Measurements from ENCODE around the gene ATP1A4. TPM values are rescaled to one million over a fixed set of nuclear protein-coding genes. Genes with fewer than 3 reads are reported as not detected.

The ATP1A4 gene
- total RNA-seq, 1 experiment from 2014 or later, result not detected

DNA sequence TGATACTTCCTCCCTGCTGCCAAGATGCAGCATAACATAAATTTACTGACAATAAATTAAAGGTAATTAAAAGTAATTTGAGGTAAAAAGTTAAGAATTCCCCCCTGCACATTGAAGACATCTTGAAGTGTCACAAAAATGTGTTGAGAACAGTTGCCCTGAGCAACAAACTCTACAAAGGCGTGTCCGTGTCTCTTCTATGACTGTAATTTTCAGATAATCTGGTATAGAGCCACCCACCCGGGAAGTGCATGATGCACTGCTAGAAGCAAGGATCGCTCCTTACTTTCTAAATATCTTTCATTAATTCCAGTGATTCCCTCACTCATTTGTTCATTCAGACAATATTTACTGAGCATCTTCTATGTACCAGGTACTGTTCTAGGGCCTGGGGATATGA lies 27.9 kb downstream of the ATP1A4 start:
- no TSS peak for BruUV-seq (replicated peaks)
- Histone ChIP-seq H3K4me1 (ENCODE audit: insufficient read depth, low read length, poor library complexity, severe bottlenecking) (no peaks in the 10 kb centered on the region), H3K27me3 (replicated peaks; ENCODE audit: insufficient read depth, low read depth, low read length, poor library complexity) (no peaks in the 10 kb centered on the region), H3K4me3 (ENCODE audit: low read depth, low read length, poor library complexity, severe bottlenecking) (no peak overlapping the region), H3K36me3 (ENCODE audit: insufficient read depth, low read length, poor library complexity, severe bottlenecking) (no peaks in the 10 kb centered on the region), H3K27ac (ENCODE audit: low read depth, low read length, poor library complexity, severe bottlenecking) (no peak overlapping the region), H3K9me3 (ENCODE audit: low read depth, low read length, poor library complexity, severe bottlenecking) (no peaks in the 10 kb centered on the region)
- CTCF ChIA-PET, result no interaction called here
- POLR2A ChIA-PET (ENCODE audit: low non-redundant PET), result no interaction called here
- no peak for DNase-seq (ENCODE audit: low spot score)
- TF ChIP-seq, protein P1, sequence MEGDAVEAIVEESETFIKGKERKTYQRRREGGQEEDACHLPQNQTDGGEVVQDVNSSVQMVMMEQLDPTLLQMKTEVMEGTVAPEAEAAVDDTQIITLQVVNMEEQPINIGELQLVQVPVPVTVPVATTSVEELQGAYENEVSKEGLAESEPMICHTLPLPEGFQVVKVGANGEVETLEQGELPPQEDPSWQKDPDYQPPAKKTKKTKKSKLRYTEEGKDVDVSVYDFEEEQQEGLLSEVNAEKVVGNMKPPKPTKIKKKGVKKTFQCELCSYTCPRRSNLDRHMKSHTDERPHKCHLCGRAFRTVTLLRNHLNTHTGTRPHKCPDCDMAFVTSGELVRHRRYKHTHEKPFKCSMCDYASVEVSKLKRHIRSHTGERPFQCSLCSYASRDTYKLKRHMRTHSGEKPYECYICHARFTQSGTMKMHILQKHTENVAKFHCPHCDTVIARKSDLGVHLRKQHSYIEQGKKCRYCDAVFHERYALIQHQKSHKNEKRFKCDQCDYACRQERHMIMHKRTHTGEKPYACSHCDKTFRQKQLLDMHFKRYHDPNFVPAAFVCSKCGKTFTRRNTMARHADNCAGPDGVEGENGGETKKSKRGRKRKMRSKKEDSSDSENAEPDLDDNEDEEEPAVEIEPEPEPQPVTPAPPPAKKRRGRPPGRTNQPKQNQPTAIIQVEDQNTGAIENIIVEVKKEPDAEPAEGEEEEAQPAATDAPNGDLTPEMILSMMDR (conservative IDR thresholded peaks at IDR 0.05; ENCODE audit: low read depth, low read length), result no peak
- no peak for TF ChIP-seq EZH2 (IDR thresholded peaks at IDR 0.05; ENCODE audit: borderline replicate concordance, low read depth, low read length, poor library complexity, severe bottlenecking)
- intact Hi-C loops (cut with micrococcal nuclease; ENCODE audit: unreplicated experiment), result no loop called here

DNA sequence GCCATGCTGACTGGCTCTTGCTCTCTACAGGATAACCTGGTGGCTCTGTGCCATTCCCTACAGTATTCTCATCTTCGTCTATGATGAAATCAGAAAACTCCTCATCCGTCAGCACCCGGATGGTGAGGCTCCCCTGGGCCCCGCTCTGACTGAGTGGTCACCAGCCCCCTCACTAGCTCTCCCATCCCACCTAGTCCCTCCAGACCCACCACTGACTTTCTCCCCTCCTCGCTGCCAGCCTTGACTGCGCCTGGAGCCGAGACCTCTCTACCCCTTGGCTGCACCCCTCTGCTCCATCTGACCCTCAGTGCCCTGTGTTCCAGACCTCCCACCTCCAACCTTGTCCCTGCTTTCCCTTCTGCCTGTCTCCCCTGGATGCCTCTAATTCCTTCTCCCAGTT lies 34.8 kb downstream of the ATP1A4 start:
- Histone ChIP-seq H3K27me3 (replicated peaks; ENCODE audit: insufficient read depth, low read depth, low read length, poor library complexity) (no peaks in the 10 kb centered on the region), H3K27ac (ENCODE audit: low read depth, low read length, poor library complexity, severe bottlenecking) (no peak overlapping the region), H3K4me1 (ENCODE audit: insufficient read depth, low read length, poor library complexity, severe bottlenecking) (no peaks in the 10 kb centered on the region), H3K36me3 (ENCODE audit: insufficient read depth, low read length, poor library complexity, severe bottlenecking) (no peaks in the 10 kb centered on the region), H3K9me3 (ENCODE audit: low read depth, low read length, poor library complexity, severe bottlenecking) (no peaks in the 10 kb centered on the region), H3K4me3 (ENCODE audit: low read depth, low read length, poor library complexity, severe bottlenecking) (no peak overlapping the region)
- no peak for TF ChIP-seq EZH2 (IDR thresholded peaks at IDR 0.05; ENCODE audit: borderline replicate concordance, low read depth, low read length, poor library complexity, severe bottlenecking)
- TF ChIP-seq, protein P1 (conservative IDR thresholded peaks at IDR 0.05; ENCODE audit: low read depth, low read length), result no peak
- no TSS peak for BruUV-seq (replicated peaks)
- CTCF ChIA-PET, result no interaction called here
- intact Hi-C loops (cut with micrococcal nuclease; ENCODE audit: unreplicated experiment), result no loop called here
- no peak for DNase-seq (ENCODE audit: low spot score)
- POLR2A ChIA-PET (ENCODE audit: low non-redundant PET), result no interaction called here

GRCh38 chr1:160186729-160187128 lies 35.3 kb downstream of the ATP1A4 start:
- ChIA-PET POLR2A (ENCODE audit: low non-redundant PET) (no interaction called here), CTCF (no interaction called here)
- no peaks in the 10 kb centered on the region for H3K4me1 ChIP-seq (ENCODE audit: insufficient read depth, low read length, poor library complexity, severe bottlenecking)
- no peaks in the 10 kb centered on the region for H3K9me3 ChIP-seq (ENCODE audit: low read depth, low read length, poor library complexity, severe bottlenecking)
- no peaks in the 10 kb centered on the region for H3K27me3 ChIP-seq (replicated peaks; ENCODE audit: insufficient read depth, low read depth, low read length, poor library complexity)
- TF ChIP-seq, protein P1 (conservative IDR thresholded peaks at IDR 0.05; ENCODE audit: low read depth, low read length), result no peak
- no peak for TF ChIP-seq EZH2 (IDR thresholded peaks at IDR 0.05; ENCODE audit: borderline replicate concordance, low read depth, low read length, poor library complexity, severe bottlenecking)
- no peak for DNase-seq (ENCODE audit: low spot score)
- intact Hi-C loops (cut with micrococcal nuclease; ENCODE audit: unreplicated experiment), result no loop called here
- no TSS peak for BruUV-seq (replicated peaks)
- no peaks in the 10 kb centered on the region for H3K36me3 ChIP-seq (ENCODE audit: insufficient read depth, low read length, poor library complexity, severe bottlenecking)
- no peak overlapping the region for H3K4me3 ChIP-seq (ENCODE audit: low read depth, low read length, poor library complexity, severe bottlenecking)
- H3K27ac ChIP-seq (ENCODE audit: low read depth, low read length, poor library complexity, severe bottlenecking), result no peak overlapping the region

Data from A673 (cell line).